HG03066 (cell line): ENCODE data around the gene GBF1.

ENCODE experiments used
- ATAC-seq: cut with Tn5 transposase; IDR thresholded peaks from one replicate; pipeline ENCODE4 v1.9.1; 2021; ENCODE audit warnings: low read depth; ENCODE audit not compliant: unreplicated experiment

GBF1 gene

GRCh38 chr10:102402512-102402896 is 157.2 kb downstream of the GBF1 start:
- no peak for ATAC-seq

DNA sequence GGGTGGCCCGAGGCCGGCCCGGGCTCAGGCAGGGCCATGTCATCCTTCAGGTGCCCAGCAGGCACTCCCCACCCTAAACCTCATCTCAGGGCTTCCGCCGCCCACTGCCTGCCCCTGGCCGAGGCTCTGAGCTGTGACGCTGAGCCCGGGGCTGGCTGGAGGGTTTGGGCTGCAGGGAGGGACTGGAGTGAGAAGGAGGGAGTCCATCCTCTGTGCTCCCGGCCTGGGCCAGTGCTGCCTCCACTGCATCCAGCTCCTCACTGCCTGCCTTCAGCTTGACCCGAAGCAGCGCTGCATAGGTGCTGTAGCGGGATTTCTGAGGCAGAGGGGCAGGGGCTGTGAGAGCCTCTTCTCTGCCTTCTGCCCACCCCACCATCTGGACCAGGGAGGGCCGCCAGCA is 157.8 kb downstream of the GBF1 start:
- no peak for ATAC-seq

GRCh38 chr10:102404361-102405107 is 159.2 kb downstream of the GBF1 start:
- ATAC-seq, result no peak

GRCh38 chr10:102405108-102405571 is 159.8 kb downstream of the GBF1 start:
- ATAC-seq, result no peak

- ATAC-seq, result no peak
Measured at GRCh38 chr10:102405632-102406031, 160.3 kb downstream of the GBF1 start.

DNA sequence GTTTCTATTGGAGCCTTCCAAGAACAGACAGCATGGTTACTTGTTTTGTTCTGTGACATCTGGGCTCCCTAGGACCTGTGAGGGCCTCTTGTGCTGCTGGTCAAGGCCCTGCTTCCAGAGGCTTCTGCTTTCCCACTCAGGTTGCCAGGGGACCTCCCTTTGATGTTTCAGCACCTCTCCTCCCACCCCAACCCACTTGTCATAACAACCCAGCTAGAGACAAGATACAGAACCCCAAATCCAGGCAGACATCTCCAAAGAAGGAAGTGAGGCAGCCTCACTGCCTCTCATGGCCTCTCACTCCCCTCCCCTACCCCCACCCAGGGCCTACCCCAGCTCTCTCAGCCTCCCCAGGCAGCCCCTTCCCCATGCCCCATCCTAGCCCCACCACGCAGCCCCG is 161.5 kb downstream of the GBF1 start:
- no peak for ATAC-seq

GRCh38 chr10:102407425-102408130 is 162.2 kb downstream of the GBF1 start:
- ATAC-seq, result no peak

GRCh38 chr10:102408131-102408727 is 162.9 kb downstream of the GBF1 start:
- ATAC-seq, result no peak

DNA sequence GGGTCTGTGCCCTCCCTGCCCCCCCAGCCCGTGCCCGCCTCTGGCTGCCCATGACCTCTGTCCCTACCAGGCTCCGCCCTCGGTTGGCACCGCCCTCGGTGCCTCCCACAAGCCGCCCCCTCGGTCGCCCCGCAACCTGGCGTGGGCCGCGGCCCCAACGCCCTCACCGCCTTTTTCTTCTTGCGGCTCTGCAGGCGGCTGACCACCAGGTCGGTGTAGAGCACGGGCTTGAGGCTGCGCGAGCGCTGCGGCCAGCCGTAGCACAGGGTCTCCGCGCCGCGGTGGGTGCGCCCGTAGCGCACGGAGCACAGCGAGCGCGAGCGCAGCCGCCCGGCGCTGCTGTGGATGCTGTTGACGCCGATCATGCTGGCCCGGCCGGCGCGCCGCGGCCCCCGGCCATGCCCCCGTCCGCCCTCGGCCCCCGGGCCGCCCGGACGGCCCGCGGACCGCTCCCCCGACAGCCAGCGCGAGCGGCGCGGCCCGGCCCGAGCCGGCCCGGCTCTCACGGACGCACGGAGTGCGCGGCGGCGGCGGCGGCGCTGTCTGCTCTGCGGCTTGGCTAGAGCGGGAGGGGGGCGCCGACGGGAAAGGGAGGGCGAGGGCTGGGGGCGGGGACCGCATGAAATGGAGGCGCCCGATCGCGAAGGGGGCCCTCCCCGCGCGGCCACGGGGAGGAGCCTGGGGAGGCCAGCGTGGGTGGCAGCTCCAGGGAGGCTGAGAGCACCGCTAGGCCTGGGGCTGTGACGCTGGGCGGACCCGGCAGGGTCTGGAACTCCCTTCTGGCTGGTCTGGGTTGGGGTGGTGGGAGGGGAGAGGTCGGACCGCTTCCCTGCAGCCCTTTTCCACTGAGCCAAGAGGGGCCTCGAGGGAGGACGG is 163.6 kb downstream of the GBF1 start:
- no peak for ATAC-seq

DNA sequence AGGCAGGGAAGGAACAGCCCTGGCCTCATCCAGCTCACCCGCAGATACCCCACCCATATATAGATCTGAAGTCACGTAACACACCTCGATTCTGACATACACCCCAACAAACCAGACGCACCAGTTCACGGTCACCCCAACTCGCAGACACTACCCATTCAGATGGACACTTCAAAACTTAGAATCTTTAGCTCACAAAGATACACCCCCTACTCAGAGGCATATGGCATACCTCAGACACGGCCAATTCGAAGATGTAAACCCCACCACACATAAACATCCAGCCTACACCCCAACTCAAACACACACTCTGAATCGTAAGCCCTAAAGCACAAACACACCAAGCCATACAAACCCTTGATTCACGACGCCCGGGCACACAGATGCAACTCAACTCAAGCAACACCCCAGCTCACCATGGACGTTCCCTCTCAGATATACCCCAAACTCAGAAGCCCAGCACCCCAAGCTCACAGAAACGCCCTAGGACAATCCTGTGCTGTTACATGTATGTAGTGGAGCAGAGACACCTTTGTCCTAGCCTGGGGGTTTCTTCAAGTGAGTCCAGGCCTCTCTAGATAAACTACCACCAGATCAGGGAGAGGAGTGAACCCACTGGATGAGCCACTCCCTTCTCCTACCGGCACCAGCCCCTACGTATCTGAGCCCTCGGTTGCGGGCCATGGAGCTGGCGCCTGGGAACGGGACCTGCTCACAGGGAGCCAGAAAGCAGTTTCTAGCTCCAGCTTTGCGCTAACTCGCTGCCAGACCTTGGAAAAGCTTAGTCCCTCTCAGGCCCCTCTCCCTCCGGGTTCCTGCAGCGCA is 164.5 kb downstream of the GBF1 start:
- ATAC-seq, result no peak

DNA sequence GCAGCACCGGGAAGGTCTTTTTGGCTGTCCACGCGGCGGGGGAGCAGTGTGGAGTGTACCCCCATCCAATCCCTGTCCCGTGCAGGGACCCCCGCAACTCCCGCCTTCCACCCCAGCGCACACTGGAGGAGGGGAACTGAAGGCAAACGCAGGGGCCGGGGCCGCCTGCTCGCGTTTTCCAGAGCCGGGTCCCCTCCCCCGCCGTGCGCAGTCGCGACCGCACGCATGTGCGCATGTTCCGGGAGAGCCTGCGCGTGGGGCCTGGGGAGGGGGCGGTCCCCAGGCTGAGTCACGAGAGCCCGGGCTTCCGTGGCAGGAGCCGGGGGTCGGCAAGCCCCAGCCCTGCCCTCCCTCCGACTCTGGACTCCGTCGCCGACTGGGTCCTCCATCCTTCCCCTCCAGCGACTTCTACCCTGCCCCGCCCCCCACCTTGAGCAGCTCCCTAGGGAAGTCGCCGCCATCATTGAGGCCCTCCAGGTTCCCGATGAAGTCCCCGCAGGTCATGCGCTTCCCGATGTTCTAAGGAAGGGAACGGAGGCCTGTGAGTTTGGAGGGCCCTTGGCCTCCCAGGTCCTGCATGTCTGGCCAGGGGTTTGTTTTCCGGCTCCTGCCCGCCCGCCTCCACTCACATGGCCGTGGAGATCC is 165.2 kb downstream of the GBF1 start:
- no peak for ATAC-seq

- ATAC-seq, result no peak
Measured at GRCh38 chr10:102411341-102412255, 166.3 kb downstream of the GBF1 start.

GRCh38 chr10:102412293-102412692 is 167.0 kb downstream of the GBF1 start:
- no peak for ATAC-seq

DNA sequence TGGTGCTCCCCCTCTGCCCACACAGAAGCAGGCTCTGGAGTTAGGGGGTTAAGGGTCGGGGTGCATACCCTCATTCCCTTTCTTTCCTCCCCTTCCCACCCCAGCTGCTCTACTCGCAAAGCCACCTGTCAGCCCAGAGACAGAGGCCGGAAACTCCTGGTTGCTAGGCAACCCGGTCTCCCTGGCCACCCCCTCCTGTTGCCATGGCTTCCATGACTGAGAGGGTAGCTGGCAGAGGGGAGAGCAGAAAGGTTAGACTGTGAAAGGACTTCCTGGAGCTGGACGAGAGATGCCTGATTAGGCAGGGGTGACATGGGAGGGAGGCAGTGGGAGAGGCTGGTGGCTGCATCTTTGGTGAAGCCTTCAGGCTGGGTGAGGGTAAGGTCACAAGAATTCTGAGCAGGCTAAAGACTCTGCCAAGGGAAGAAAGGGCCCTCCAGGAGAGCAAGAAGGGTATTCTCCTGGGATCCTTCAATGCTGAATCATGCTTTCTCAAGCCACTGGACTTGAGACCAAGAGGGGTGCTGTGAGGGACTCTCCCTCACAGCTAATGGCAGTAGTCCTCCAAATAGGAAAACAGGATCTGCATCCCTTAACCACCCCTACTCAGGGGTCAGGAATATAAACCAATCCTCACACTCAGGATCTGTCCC is 167.8 kb downstream of the GBF1 start:
- no peak for ATAC-seq

DNA sequence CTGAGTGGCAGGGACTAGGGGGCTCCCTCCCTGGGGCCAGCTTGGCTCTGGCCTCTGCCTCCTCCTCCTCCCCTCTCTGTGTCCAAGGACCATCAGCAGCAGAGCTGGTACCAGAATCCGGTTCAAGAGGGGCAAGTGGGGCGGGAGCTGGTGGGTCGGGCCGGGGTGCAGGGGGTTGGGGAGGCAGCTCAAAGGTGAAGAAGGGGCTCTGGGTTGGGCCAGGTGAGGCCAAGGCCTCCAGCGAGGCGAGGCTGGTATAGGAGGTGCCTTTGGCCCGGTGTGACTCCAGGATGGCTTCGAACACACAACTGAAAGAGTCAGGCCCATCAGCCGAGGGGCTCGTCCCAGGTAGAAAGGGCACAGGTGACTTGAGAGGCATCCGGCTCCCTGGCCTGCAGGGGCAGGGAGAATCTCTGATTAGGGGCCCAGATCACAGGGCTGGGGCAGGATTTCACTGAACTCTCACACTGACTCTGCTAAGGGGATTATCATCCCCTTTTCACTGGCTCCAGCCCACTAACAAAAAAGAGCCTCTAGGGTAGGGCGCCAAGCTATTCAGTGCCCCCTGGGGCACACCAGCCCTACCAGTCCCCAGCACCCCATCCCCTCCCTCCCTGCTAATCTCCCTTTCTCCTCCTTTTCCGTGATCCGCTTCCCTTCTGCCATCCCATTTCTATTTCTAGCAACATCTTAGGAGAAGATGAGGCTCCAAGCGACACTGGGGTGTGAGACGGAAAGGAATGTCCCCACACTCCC is 168.7 kb downstream of the GBF1 start:
- no peak for ATAC-seq

DNA sequence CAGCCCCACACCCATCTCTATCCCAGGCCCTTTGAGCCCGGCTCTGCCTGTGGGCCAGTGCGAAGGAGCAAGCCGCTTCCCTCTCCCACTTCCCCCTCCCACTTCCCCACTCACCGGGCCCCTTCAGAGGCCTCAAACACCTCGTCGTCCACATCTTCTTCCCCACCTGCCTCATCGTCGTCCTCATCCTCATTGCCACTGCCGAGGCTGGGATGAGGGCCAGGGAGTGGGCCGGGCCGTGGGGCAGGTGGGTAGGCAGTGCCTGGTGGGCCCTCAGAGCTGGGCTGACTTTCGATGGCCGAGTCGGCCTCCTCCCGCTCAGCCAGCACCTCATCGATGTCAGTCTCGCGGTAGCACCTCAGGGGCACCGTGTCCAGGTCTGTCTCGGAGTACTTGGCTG is 169.4 kb downstream of the GBF1 start:
- no peak for ATAC-seq

DNA sequence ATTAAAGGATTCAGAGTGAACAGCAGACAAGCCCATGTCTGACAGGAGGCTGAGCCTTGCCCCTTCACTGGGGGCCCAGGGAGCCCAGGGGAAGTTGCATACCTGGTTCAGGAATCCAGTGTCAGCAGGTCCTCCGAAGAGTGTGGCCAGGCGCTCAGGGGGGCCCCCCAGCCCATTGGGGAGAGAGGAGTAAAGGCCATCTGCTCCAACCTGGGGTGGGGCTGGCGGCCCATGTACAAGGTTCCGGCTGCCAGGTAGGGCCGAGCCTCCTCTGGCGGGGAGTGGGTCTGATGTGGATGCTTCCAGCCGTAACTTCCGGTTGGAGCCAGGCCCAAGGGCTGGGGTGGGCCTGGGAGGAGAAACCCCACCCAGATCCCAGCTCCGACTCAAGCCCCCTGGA is 171.0 kb downstream of the GBF1 start:
- ATAC-seq, result no peak
